GM19468 (cell line): Measurements from ENCODE around the gene SELENOK.
"Not testable (repeated sequence)": the region's sequence is repeated elsewhere in the genome, so short reads cannot be mapped to it uniquely, and the experiment has no call there.

Experiments
- ATAC-seq: cut with Tn5 transposase; IDR thresholded peaks from one replicate; pipeline ENCODE4 v1.9.1; 2021; ENCODE audit warnings: mild to moderate bottlenecking, moderate library complexity, moderate number of reproducible peaks; ENCODE audit not compliant: unreplicated experiment; ENCODE audit errors: extremely low read depth

Gene SELENOK

GRCh38 chr3:53891497-53892285 lies at the start of gene SELENOK:
SELENOK (minus strand) TSS chr3:53891859.
- peak; percentile 99 for ATAC-seq

GRCh38 chr3:53941184-53941583 lies 49.5 kb upstream of the SELENOK start:
- ATAC-seq = no peak

- ATAC-seq = no peak
Observed at GRCh38 chr3:53940623-53941022, 49.0 kb upstream of the SELENOK start.

- ATAC-seq = no peak
Observed at GRCh38 chr3:53939813-53940212, 48.2 kb upstream of the SELENOK start.

- no peak for ATAC-seq
Observed at GRCh38 chr3:53939086-53939582, 47.5 kb upstream of the SELENOK start.

- peak; percentile 39 for ATAC-seq
Observed at GRCh38 chr3:53938645-53939044, 47.0 kb upstream of the SELENOK start.

GRCh38 chr3:53936347-53936746 lies 44.7 kb upstream of the SELENOK start:
- no peak for ATAC-seq

GRCh38 chr3:53935283-53935901 lies 43.7 kb upstream of the SELENOK start:
- ATAC-seq = no peak

GRCh38 chr3:53927208-53927872 lies 35.7 kb upstream of the SELENOK start:
- not testable (repeated sequence) for ATAC-seq

GRCh38 chr3:53921296-53921695 lies 29.6 kb upstream of the SELENOK start:
- no peak for ATAC-seq

- ATAC-seq = no peak
Observed at GRCh38 chr3:53919741-53920140, 28.1 kb upstream of the SELENOK start.

GRCh38 chr3:53913401-53913800 lies 21.7 kb upstream of the SELENOK start:
- no peak for ATAC-seq

- ATAC-seq = no peak
Observed at GRCh38 chr3:53902711-53903110, 11.1 kb upstream of the SELENOK start.

GRCh38 chr3:53902067-53902466 lies 10.4 kb upstream of the SELENOK start:
- ATAC-seq = no peak

- no peak for ATAC-seq
Observed at GRCh38 chr3:53900666-53901331, 9.1 kb upstream of the SELENOK start.

- no peak for ATAC-seq
Observed at GRCh38 chr3:53899750-53900149, 8.1 kb upstream of the SELENOK start.

- ATAC-seq = no peak
Observed at GRCh38 chr3:53892286-53892637, 603 bp upstream of the SELENOK start.

GRCh38 chr3:53890726-53891475 lies 758 bp downstream of the SELENOK start:
- no peak for ATAC-seq

- ATAC-seq = no peak
Observed at GRCh38 chr3:53888232-53888631, 3.4 kb downstream of the SELENOK start.

- no peak for ATAC-seq
Observed at GRCh38 chr3:53887446-53887845, 4.2 kb downstream of the SELENOK start.
